MM.1S (cell line): Measurements from ENCODE around the gene PRCP.

Source experiments
- EZH2 ChIP-seq: fragments of 300-600 bp; sonication (generic); optimal IDR thresholded peaks from 2 replicates; pipeline ENCODE3; 2017; ENCODE audit warnings: low read depth, mild to moderate bottlenecking, antibody characterized with exemption, low read length, mixed read lengths
- EZH2phosphoT487 ChIP-seq: fragments of 300-600 bp; sonication (generic); IDR thresholded peaks from 2 replicates; pipeline ENCODE4 v1.6.1; 2018; ENCODE audit warnings: antibody characterized with exemption, low read length
- TF ChIP-seq, protein P1 (sequence below): fragments of 300-600 bp; sonication (generic); IDR thresholded peaks from 2 replicates; pipeline ENCODE4 v1.5.1; 2016; ENCODE audit warnings: antibody characterized with exemption, low read length, mixed read lengths

DNA sequence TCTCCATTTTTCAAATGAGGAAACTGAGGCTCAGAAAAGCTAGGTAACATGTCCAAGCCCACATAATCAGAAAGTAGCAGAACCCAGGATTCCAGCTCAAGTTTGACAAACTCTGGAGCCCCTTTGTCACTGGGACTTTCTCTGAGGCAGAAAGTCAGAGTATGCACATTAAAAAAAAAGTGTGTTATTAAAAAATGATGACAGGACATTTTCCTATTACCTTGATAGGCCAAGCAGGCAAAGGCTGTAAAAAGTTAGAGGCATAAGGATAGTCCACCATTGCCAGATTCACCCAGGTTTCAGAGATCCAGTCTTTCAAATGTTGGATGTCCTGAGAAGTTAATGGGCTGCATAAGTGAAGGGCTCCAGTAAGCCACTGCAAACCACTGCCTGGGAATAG is 51.4 kb downstream of the PRCP start:
- TF ChIP-seq EZH2 (no peak), EZH2phosphoT487 (no peak)
- TF ChIP-seq, protein P1, sequence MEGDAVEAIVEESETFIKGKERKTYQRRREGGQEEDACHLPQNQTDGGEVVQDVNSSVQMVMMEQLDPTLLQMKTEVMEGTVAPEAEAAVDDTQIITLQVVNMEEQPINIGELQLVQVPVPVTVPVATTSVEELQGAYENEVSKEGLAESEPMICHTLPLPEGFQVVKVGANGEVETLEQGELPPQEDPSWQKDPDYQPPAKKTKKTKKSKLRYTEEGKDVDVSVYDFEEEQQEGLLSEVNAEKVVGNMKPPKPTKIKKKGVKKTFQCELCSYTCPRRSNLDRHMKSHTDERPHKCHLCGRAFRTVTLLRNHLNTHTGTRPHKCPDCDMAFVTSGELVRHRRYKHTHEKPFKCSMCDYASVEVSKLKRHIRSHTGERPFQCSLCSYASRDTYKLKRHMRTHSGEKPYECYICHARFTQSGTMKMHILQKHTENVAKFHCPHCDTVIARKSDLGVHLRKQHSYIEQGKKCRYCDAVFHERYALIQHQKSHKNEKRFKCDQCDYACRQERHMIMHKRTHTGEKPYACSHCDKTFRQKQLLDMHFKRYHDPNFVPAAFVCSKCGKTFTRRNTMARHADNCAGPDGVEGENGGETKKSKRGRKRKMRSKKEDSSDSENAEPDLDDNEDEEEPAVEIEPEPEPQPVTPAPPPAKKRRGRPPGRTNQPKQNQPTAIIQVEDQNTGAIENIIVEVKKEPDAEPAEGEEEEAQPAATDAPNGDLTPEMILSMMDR: no peak
